AG04449 (cell line): Measurements from ENCODE around the gene INS.

Experiments used
- CTCF ChIA-PET: fragments of 350-600 bp; formaldehyde crosslinking; extraction: SDS; loops from one replicate; lab custom pipeline; 2021; ENCODE audit warnings: antibody characterized with exemption; lab: Yijun Ruan, JAX
- POLR2A ChIA-PET: fragments of 400-600, 350-600 bp; formaldehyde crosslinking; extraction: SDS; loops from one replicate; lab custom pipeline; 2020; ENCODE audit warnings: antibody characterized with exemption, inconsistent platforms; lab: Yijun Ruan, JAX
- DNase-seq: peaks from one replicate; pipeline ENCODE4 v3.0.0-alpha.2; 2010; ENCODE audit warnings: low read depth, low spot score
- H3K4me3 ChIP-seq: 2 replicates; pipeline ENCODE4 v1.5.1; 2011; ENCODE audit warnings: low read depth, mild to moderate bottlenecking, control low read depth, low read length
- CTCF ChIP-seq: IDR thresholded peaks from one replicate; pipeline ENCODE4 v1.5.1; 2011; ENCODE audit warnings: mild to moderate bottlenecking, moderate library complexity, low read length, control low read depth, inconsistent platforms; ENCODE audit not compliant: insufficient read depth; ENCODE audit errors: missing control alignments

Gene INS

GRCh38 chr11:2132246-2132645, 28.8 kb downstream of the INS start:
- no peak overlapping the region for H3K4me3 ChIP-seq
- no peak for DNase-seq
- CTCF ChIA-PET: interaction anchor here (0.7 to 1.9 kb wide), 3 partner anchors 18 to 250 kb away, joined by 3 to 9 read pairs (median 3); no protein-coding TSS in a partner anchor
- POLR2A ChIA-PET: no interaction called here
- TF ChIP-seq CTCF: no peak

- no peak overlapping the region for H3K4me3 ChIP-seq
- no peak for TF ChIP-seq CTCF
- CTCF ChIA-PET: interaction anchor here (0.7 kb wide), 1 partner anchor 93 kb away, joined by 3 read pairs; no protein-coding TSS in a partner anchor
- DNase-seq: no peak
- POLR2A ChIA-PET: no interaction called here
Measured at GRCh38 chr11:2131371-2132236, 29.4 kb downstream of the INS start.

GRCh38 chr11:2130881-2131352, 30.1 kb downstream of the INS start:
- H3K4me3 ChIP-seq: no peak overlapping the region
- ChIA-PET POLR2A (no interaction called here), CTCF (no interaction called here)
- DNase-seq: no peak
- TF ChIP-seq CTCF: no peak

GRCh38 chr11:2129699-2130366, 31.2 kb downstream of the INS start:
- TF ChIP-seq CTCF: no peak
- ChIA-PET CTCF (interaction anchor here (1.5 kb wide), 1 partner anchor 20 kb away, joined by 5 read pairs; no protein-coding TSS in a partner anchor), POLR2A (no interaction called here)
- H3K4me3 ChIP-seq: no peak overlapping the region
- DNase-seq: no peak

- DNase-seq: no peak
- ChIA-PET CTCF (interaction anchor here (0.7 to 1.5 kb wide), 2 partner anchors 21 to 91 kb away, joined by 3 to 5 read pairs; no protein-coding TSS in a partner anchor), POLR2A (no interaction called here)
- H3K4me3 ChIP-seq: no peak overlapping the region
- TF ChIP-seq CTCF: no peak
Measured at GRCh38 chr11:2129308-2129698, 31.7 kb downstream of the INS start.
